ENCODE measurements around the gene PRKAR1B.

The PRKAR1B gene

GRCh38 chr7:501526-501925 is 225.6 kb downstream of the PRKAR1B start:
- H3K36me3 ChIP-seq (ENCODE audit: control insufficient read depth, insufficient read depth, low read length): peaks cover 21% of the 10 kb centered on the region
- H3K4me3 ChIP-seq (replicated peaks; ENCODE audit: low read depth, low read length): no peak overlapping the region
- no peaks in the 10 kb centered on the region for H3K27me3 ChIP-seq (replicated peaks; ENCODE audit: control insufficient read depth, insufficient read depth, low read length)
- DNase-seq (ENCODE audit: extremely low read depth, insufficient read length): no peak
- TF ChIP-seq CTCF (IDR thresholded peaks at IDR 0.05; ENCODE audit: insufficient read depth, low read length, poor library complexity, severe bottlenecking): no peak

- Histone ChIP-seq H3K27me3 (replicated peaks; ENCODE audit: control insufficient read depth, insufficient read depth, low read length) (no peaks in the 10 kb centered on the region), H3K36me3 (ENCODE audit: control insufficient read depth, insufficient read depth, low read length) (peaks cover 18% of the 10 kb centered on the region), H3K4me3 (replicated peaks; ENCODE audit: low read depth, low read length) (no peak overlapping the region)
- DNase-seq (ENCODE audit: extremely low read depth, insufficient read length): no peak
- no peak for TF ChIP-seq CTCF (IDR thresholded peaks at IDR 0.05; ENCODE audit: insufficient read depth, low read length, poor library complexity, severe bottlenecking)
These were observed 226.3 kb downstream of the PRKAR1B start for GRCh38 chr7:500521-501420.

GRCh38 chr7:499853-500485 is 227.1 kb downstream of the PRKAR1B start:
- Histone ChIP-seq H3K27me3 (replicated peaks; ENCODE audit: control insufficient read depth, insufficient read depth, low read length) (no peaks in the 10 kb centered on the region), H3K4me3 (replicated peaks; ENCODE audit: low read depth, low read length) (no peak overlapping the region), H3K36me3 (ENCODE audit: control insufficient read depth, insufficient read depth, low read length) (peaks cover 18% of the 10 kb centered on the region)
- no peak for TF ChIP-seq CTCF (IDR thresholded peaks at IDR 0.05; ENCODE audit: insufficient read depth, low read length, poor library complexity, severe bottlenecking)
- no peak for DNase-seq (ENCODE audit: extremely low read depth, insufficient read length)
